ENCODE data around the gene ERP44. TPM values are rescaled to one million over a fixed set of nuclear protein-coding genes. Genes with fewer than 3 reads are reported as not detected.

The ERP44 gene
- total RNA-seq, 1 experiment from 2014 or later = 19.5 TPM

- no peaks in the 10 kb centered on the region for H4K20me1 ChIP-seq (ENCODE audit: insufficient read depth)
- H3K9me2 ChIP-seq (ENCODE audit: insufficient read depth) = no peaks in the 10 kb centered on the region
- H2AFZ ChIP-seq = no peak overlapping the region
- no peaks in the 10 kb centered on the region for H3K4me1 ChIP-seq (replicated peaks; ENCODE audit: insufficient read depth)
- no TSS peak for BruUV-seq (replicated peaks)
- TF ChIP-seq CTCF (conservative IDR thresholded peaks at IDR 0.05) (no peak), EZH2 (IDR thresholded peaks at IDR 0.05; ENCODE audit: low read depth) (no peak)
- 0 out of 2 replicates have a peak, but pooled peaks cover 3% of the 10 kb centered on the region for H3K36me3 ChIP-seq (ENCODE audit: low read depth)
- no peak for DNase-seq
- ChIA-PET POLR2A (ENCODE audit: unreplicated experiment) (interaction anchor here (0.6 kb wide), 2 partner anchors 212 to 237 kb away, joined by 5 to 12 read pairs; no protein-coding TSS in a partner anchor), CTCF (interaction anchor here (0.6 kb wide), 1 partner anchor 50 kb away, joined by 5 read pairs; no protein-coding TSS in a partner anchor)
- H3F3A ChIP-seq (ENCODE audit: insufficient read depth, low read depth) = no peaks in the 10 kb centered on the region
- H3K79me2 ChIP-seq (ENCODE audit: low read depth) = no peaks in the 10 kb centered on the region
- H3K27ac ChIP-seq = no peak overlapping the region
- no peak overlapping the region for H3K4me3 ChIP-seq
- H3K4me2 ChIP-seq = no peak overlapping the region
- intact Hi-C loops (cut with micrococcal nuclease; ENCODE audit: unreplicated experiment) = no loop called here
- H3K27me3 ChIP-seq (ENCODE audit: insufficient read depth, low read depth) = no peaks in the 10 kb centered on the region
- no peaks in the 10 kb centered on the region for H3K9me3 ChIP-seq (ENCODE audit: insufficient read depth, low read depth)
Observed at GRCh38 chr9:100112677-100113336, 14.0 kb upstream of the ERP44 start.

- Histone ChIP-seq H3F3A (ENCODE audit: insufficient read depth, low read depth) (no peaks in the 10 kb centered on the region), H3K79me2 (ENCODE audit: low read depth) (no peaks in the 10 kb centered on the region), H3K4me1 (replicated peaks; ENCODE audit: insufficient read depth) (no peaks in the 10 kb centered on the region), H3K9me3 (ENCODE audit: insufficient read depth, low read depth) (no peaks in the 10 kb centered on the region), H3K27me3 (ENCODE audit: insufficient read depth, low read depth) (no peaks in the 10 kb centered on the region), H3K4me3 (no peak overlapping the region), H3K4me2 (no peak overlapping the region), H3K9me2 (ENCODE audit: insufficient read depth) (no peaks in the 10 kb centered on the region), H2AFZ (no peak overlapping the region), H3K27ac (no peak overlapping the region), H3K36me3 (ENCODE audit: low read depth) (0 out of 2 replicates have a peak, but pooled peaks cover 3% of the 10 kb centered on the region), H4K20me1 (ENCODE audit: insufficient read depth) (no peaks in the 10 kb centered on the region)
- BruUV-seq (replicated peaks) = no TSS peak
- intact Hi-C loops (cut with micrococcal nuclease; ENCODE audit: unreplicated experiment) = no loop called here
- ChIA-PET CTCF (no interaction called here), POLR2A (ENCODE audit: unreplicated experiment) (no interaction called here)
- TF ChIP-seq CTCF (conservative IDR thresholded peaks at IDR 0.05) (no peak), EZH2 (IDR thresholded peaks at IDR 0.05; ENCODE audit: low read depth) (no peak)
- no peak for DNase-seq
Observed at GRCh38 chr9:100111235-100111634, 12.4 kb upstream of the ERP44 start.

GRCh38 chr9:100108559-100108958 is 9.8 kb upstream of the ERP44 start:
- Histone ChIP-seq H3K27me3 (ENCODE audit: insufficient read depth, low read depth) (no peaks in the 10 kb centered on the region), H3K27ac (no peak overlapping the region), H3K9me2 (ENCODE audit: insufficient read depth) (no peaks in the 10 kb centered on the region), H3K4me1 (replicated peaks; ENCODE audit: insufficient read depth) (no peaks in the 10 kb centered on the region), H3F3A (ENCODE audit: insufficient read depth, low read depth) (no peaks in the 10 kb centered on the region), H3K4me2 (no peak overlapping the region), H3K79me2 (ENCODE audit: low read depth) (no peaks in the 10 kb centered on the region), H3K4me3 (no peak overlapping the region), H2AFZ (no peak overlapping the region), H3K36me3 (ENCODE audit: low read depth) (peaks cover 8% of the 10 kb centered on the region), H3K9me3 (ENCODE audit: insufficient read depth, low read depth) (no peaks in the 10 kb centered on the region), H4K20me1 (ENCODE audit: insufficient read depth) (no peaks in the 10 kb centered on the region)
- CTCF ChIA-PET = no interaction called here
- TF ChIP-seq EZH2 (IDR thresholded peaks at IDR 0.05; ENCODE audit: low read depth) (no peak), CTCF (conservative IDR thresholded peaks at IDR 0.05) (no peak)
- intact Hi-C loops (cut with micrococcal nuclease; ENCODE audit: unreplicated experiment) = no loop called here
- no TSS peak for BruUV-seq (replicated peaks)
- POLR2A ChIA-PET (ENCODE audit: unreplicated experiment) = no interaction called here
- no peak for DNase-seq

All from PC-9 (cell line).